ENCODE results near the gene ARMS2. TPM values are rescaled to one million over a fixed set of nuclear protein-coding genes. Genes with fewer than 3 reads are reported as not detected.

The ARMS2 gene
- total and polyA plus RNA-seq, 2 experiments from 2014 or later: not detected

DNA sequence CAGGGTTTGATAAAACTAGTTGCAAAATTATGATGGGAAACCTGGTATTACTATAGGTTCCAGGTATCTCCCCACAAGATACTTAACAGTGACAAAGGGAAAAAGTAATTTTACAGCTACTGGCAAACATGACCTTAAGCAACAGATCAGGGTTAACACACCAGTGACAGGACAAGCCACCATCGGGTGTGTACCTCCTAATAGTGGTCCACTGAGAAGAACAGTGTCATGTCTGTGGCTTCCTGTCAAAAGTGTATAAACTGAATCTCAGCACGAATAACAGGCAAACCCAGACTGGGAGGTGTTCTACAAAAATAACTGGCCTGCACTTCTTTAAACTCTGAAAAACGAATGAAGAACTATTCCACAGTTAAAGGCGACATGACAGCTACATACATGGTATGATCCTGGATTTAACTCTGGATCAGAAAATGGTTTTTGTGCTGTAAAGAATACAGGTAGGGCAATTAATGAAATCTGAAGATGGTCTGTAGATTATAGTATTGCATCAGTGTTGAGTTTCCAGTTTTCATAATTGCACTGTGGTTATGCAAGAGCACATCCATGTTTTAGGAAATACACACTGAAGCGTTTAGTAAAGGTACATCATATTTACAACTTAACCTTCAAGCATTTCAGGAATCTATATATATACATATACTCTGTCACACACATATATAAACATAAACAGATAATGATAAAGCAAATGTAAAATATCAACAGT lies 32.0 kb upstream of the ARMS2 start (continued):
- TF ChIP-seq, protein P1, sequence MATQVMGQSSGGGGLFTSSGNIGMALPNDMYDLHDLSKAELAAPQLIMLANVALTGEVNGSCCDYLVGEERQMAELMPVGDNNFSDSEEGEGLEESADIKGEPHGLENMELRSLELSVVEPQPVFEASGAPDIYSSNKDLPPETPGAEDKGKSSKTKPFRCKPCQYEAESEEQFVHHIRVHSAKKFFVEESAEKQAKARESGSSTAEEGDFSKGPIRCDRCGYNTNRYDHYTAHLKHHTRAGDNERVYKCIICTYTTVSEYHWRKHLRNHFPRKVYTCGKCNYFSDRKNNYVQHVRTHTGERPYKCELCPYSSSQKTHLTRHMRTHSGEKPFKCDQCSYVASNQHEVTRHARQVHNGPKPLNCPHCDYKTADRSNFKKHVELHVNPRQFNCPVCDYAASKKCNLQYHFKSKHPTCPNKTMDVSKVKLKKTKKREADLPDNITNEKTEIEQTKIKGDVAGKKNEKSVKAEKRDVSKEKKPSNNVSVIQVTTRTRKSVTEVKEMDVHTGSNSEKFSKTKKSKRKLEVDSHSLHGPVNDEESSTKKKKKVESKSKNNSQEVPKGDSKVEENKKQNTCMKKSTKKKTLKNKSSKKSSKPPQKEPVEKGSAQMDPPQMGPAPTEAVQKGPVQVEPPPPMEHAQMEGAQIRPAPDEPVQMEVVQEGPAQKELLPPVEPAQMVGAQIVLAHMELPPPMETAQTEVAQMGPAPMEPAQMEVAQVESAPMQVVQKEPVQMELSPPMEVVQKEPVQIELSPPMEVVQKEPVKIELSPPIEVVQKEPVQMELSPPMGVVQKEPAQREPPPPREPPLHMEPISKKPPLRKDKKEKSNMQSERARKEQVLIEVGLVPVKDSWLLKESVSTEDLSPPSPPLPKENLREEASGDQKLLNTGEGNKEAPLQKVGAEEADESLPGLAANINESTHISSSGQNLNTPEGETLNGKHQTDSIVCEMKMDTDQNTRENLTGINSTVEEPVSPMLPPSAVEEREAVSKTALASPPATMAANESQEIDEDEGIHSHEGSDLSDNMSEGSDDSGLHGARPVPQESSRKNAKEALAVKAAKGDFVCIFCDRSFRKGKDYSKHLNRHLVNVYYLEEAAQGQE (IDR thresholded peaks at IDR 0.05; ENCODE audit: unreplicated experiment): no peak
- TF ChIP-seq, protein P2, sequence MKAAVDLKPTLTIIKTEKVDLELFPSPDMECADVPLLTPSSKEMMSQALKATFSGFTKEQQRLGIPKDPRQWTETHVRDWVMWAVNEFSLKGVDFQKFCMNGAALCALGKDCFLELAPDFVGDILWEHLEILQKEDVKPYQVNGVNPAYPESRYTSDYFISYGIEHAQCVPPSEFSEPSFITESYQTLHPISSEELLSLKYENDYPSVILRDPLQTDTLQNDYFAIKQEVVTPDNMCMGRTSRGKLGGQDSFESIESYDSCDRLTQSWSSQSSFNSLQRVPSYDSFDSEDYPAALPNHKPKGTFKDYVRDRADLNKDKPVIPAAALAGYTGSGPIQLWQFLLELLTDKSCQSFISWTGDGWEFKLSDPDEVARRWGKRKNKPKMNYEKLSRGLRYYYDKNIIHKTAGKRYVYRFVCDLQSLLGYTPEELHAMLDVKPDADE (IDR thresholded peaks at IDR 0.05): no peak
- TF ChIP-seq ZNF114 (CRISPR knock-in tag; IDR thresholded peaks at IDR 0.05): no peak
- TF ChIP-seq STAT1 (IDR thresholded peaks at IDR 0.05; ENCODE audit: unreplicated experiment): no peak
- no peak for TF ChIP-seq POLR2AphosphoS5 (IDR thresholded peaks at IDR 0.05; ENCODE audit: low read depth)
- no peak for TF ChIP-seq JUNB (IDR thresholded peaks at IDR 0.05; ENCODE audit: unreplicated experiment)
- no peak for TF ChIP-seq CREB1 (CRISPR knock-in tag; IDR thresholded peaks at IDR 0.05; ENCODE audit: low read depth)
- TF ChIP-seq, protein P3, sequence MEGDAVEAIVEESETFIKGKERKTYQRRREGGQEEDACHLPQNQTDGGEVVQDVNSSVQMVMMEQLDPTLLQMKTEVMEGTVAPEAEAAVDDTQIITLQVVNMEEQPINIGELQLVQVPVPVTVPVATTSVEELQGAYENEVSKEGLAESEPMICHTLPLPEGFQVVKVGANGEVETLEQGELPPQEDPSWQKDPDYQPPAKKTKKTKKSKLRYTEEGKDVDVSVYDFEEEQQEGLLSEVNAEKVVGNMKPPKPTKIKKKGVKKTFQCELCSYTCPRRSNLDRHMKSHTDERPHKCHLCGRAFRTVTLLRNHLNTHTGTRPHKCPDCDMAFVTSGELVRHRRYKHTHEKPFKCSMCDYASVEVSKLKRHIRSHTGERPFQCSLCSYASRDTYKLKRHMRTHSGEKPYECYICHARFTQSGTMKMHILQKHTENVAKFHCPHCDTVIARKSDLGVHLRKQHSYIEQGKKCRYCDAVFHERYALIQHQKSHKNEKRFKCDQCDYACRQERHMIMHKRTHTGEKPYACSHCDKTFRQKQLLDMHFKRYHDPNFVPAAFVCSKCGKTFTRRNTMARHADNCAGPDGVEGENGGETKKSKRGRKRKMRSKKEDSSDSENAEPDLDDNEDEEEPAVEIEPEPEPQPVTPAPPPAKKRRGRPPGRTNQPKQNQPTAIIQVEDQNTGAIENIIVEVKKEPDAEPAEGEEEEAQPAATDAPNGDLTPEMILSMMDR (conservative IDR thresholded peaks at IDR 0.05; ENCODE audit: low read depth in 2 of 2): no peak

DNA sequence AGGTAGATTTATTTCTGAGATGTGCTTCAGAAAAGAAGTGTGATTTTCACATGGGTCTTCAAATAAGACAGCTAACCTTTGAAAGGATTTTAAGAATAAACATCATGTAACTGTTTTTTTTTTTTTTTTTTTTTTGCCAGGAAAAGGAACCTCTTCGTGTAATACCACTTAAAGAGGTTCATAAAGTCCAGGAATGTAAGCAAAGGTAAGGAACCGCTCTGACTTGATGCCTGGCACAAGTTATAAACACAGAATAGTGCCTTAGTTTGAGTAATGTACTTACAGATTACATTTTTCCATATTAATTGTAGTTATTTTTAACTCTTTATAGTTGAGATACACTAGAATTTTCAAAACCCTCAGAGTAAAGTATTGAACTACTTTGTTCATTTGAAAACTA lies 30.4 kb upstream of the ARMS2 start:
- ATAC-seq (no peak), DNase-seq (ENCODE audit: low spot score) (no peak)
- Mint-ChIP-seq H3K27ac (no peak overlapping the region), H3K9me3 (no peaks in the 10 kb centered on the region), H3K4me1 (peaks cover 12% of the 10 kb centered on the region; the same call in 2 of the 3 replicates), H3K4me3 (no peak overlapping the region), H3K27me3 (ENCODE audit: insufficient read depth, low read depth, poor library complexity) (peaks cover 2% of the 10 kb centered on the region), H3K36me3 (ENCODE audit: low read depth) (peaks cover 2% of the 10 kb centered on the region; the same call in 2 of the 3 replicates)
- Histone ChIP-seq H2AFZ (no peak overlapping the region), H3K27me3 (ENCODE audit: insufficient read depth) (no peaks in the 10 kb centered on the region), H3K27ac (ENCODE audit: low read depth) (no peak overlapping the region), H3K4me3 (no peak overlapping the region), H4K20me1 (replicated peaks; ENCODE audit: insufficient read depth) (peaks cover 5% of the 10 kb centered on the region; the same call in 1 of the 2 replicates), H3K4me1 (ENCODE audit: insufficient read depth) (peaks cover 9% of the 10 kb centered on the region), H3K9me2 (ENCODE audit: insufficient read depth) (no peaks in the 10 kb centered on the region), H3F3A (replicated peaks; ENCODE audit: low read depth) (no peaks in the 10 kb centered on the region), H3K4me2 (no peak overlapping the region), H3K36me3 (ENCODE audit: insufficient read depth) (no peaks in the 10 kb centered on the region), H3K79me2 (replicated peaks; ENCODE audit: insufficient read depth) (no peaks in the 10 kb centered on the region)
- TF ChIP-seq STAT1 (IDR thresholded peaks at IDR 0.05; ENCODE audit: unreplicated experiment) (no peak), JUNB (IDR thresholded peaks at IDR 0.05; ENCODE audit: unreplicated experiment) (no peak), NANOG (IDR thresholded peaks at IDR 0.05; ENCODE audit: borderline replicate concordance) (no peak), POLR2AphosphoS5 (IDR thresholded peaks at IDR 0.05; ENCODE audit: low read depth) (no peak), EZH2phosphoT487 (IDR thresholded peaks at IDR 0.05; ENCODE audit: unreplicated experiment) (no peak)
- TF ChIP-seq, protein P4, sequence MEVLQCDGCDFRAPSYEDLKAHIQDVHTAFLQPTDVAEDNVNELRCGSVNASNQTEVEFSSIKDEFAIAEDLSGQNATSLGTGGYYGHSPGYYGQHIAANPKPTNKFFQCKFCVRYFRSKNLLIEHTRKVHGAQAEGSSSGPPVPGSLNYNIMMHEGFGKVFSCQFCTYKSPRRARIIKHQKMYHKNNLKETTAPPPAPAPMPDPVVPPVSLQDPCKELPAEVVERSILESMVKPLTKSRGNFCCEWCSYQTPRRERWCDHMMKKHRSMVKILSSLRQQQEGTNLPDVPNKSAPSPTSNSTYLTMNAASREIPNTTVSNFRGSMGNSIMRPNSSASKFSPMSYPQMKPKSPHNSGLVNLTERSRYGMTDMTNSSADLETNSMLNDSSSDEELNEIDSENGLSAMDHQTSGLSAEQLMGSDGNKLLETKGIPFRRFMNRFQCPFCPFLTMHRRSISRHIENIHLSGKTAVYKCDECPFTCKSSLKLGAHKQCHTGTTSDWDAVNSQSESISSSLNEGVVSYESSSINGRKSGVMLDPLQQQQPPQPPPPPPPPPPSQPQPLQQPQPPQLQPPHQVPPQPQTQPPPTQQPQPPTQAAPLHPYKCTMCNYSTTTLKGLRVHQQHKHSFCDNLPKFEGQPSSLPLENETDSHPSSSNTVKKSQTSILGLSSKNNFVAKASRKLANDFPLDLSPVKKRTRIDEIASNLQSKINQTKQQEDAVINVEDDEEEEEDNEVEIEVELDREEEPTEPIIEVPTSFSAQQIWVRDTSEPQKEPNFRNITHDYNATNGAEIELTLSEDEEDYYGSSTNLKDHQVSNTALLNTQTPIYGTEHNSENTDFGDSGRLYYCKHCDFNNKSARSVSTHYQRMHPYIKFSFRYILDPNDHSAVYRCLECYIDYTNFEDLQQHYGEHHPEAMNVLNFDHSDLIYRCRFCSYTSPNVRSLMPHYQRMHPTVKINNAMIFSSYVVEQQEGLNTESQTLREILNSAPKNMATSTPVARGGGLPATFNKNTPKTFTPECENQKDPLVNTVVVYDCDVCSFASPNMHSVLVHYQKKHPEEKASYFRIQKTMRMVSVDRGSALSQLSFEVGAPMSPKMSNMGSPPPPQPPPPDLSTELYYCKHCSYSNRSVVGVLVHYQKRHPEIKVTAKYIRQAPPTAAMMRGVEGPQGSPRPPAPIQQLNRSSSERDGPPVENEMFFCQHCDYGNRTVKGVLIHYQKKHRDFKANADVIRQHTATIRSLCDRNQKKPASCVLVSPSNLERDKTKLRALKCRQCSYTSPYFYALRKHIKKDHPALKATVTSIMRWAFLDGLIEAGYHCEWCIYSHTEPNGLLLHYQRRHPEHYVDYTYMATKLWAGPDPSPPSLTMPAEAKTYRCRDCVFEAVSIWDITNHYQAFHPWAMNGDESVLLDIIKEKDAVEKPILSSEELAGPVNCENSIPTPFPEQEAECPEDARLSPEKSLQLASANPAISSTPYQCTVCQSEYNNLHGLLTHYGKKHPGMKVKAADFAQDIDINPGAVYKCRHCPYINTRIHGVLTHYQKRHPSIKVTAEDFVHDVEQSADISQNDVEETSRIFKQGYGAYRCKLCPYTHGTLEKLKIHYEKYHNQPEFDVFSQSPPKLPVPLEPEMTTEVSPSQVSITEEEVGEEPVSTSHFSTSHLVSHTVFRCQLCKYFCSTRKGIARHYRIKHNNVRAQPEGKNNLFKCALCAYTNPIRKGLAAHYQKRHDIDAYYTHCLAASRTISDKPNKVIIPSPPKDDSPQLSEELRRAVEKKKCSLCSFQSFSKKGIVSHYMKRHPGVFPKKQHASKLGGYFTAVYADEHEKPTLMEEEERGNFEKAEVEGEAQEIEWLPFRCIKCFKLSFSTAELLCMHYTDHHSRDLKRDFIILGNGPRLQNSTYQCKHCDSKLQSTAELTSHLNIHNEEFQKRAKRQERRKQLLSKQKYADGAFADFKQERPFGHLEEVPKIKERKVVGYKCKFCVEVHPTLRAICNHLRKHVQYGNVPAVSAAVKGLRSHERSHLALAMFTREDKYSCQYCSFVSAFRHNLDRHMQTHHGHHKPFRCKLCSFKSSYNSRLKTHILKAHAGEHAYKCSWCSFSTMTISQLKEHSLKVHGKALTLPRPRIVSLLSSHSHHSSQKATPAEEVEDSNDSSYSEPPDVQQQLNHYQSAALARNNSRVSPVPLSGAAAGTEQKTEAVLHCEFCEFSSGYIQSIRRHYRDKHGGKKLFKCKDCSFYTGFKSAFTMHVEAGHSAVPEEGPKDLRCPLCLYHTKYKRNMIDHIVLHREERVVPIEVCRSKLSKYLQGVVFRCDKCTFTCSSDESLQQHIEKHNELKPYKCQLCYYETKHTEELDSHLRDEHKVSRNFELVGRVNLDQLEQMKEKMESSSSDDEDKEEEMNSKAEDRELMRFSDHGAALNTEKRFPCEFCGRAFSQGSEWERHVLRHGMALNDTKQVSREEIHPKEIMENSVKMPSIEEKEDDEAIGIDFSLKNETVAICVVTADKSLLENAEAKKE (CRISPR knock-in tag; IDR thresholded peaks at IDR 0.05): no peak

All from GM23338 (cell line).